Measurements from ENCODE around the gene TRNAU1AP. TPM values are rescaled to one million over a fixed set of nuclear protein-coding genes. Genes with fewer than 3 reads are reported as not detected.
"Not testable (repeated sequence)": the region's sequence is repeated elsewhere in the genome, so short reads cannot be mapped to it uniquely, and the experiment has no call there.

TRNAU1AP gene
- total RNA-seq, 1 donor from 2014 or later: 23.9 TPM

GRCh38 chr1:28579401-28579800, 26.5 kb downstream of the TRNAU1AP start:
- DNase-seq (ENCODE audit: low read depth): no peak
- peak overlapping the region; percentile 97 for H3K4me3 ChIP-seq (ENCODE audit: low read depth, low read length)
- no peak for TF ChIP-seq CTCF (conservative IDR thresholded peaks at IDR 0.05; ENCODE audit: low read depth, low read length)

- H3K4me3 ChIP-seq (ENCODE audit: low read depth, low read length): peak overlapping the region; percentile 97
- no peak for TF ChIP-seq CTCF (conservative IDR thresholded peaks at IDR 0.05; ENCODE audit: low read depth, low read length)
- no peak for DNase-seq (ENCODE audit: low read depth)
Measured at GRCh38 chr1:28580722-28581530, 28.0 kb downstream of the TRNAU1AP start.

GRCh38 chr1:28581531-28582247, 28.8 kb downstream of the TRNAU1AP start:
- DNase-seq (ENCODE audit: low read depth): peak; percentile 41

GRCh38 chr1:28582248-28582615, 29.3 kb downstream of the TRNAU1AP start:
- no peak for DNase-seq (ENCODE audit: low read depth)
- H3K4me3 ChIP-seq (ENCODE audit: low read depth, low read length): peak overlapping the region; percentile 97
- no peak for TF ChIP-seq CTCF (conservative IDR thresholded peaks at IDR 0.05; ENCODE audit: low read depth, low read length)

More at GRCh38 chr1:28581531-28582247, 28.8 kb downstream of the TRNAU1AP start:
- peak; percentile 4 for TF ChIP-seq CTCF (conservative IDR thresholded peaks at IDR 0.05; ENCODE audit: low read depth, low read length)
- H3K4me3 ChIP-seq (ENCODE audit: low read depth, low read length): peak overlapping the region; percentile 97

- not testable (repeated sequence) for H3K4me3 ChIP-seq (ENCODE audit: low read depth, low read length); DNase-seq (ENCODE audit: low read depth)
Measured at GRCh38 chr1:28586585-28587391, 33.9 kb downstream of the TRNAU1AP start.

GRCh38 chr1:28591708-28592320, 38.9 kb downstream of the TRNAU1AP start, which contains the start of gene RAB42:
Gene RAB42 (plus strand): TSS chr1:28592265. CDS start chr1:28592512, 247 bp downstream.
- TF ChIP-seq CTCF (conservative IDR thresholded peaks at IDR 0.05; ENCODE audit: low read depth, low read length): no peak
- H3K4me3 ChIP-seq (ENCODE audit: low read depth, low read length): peak within 1 kb of the TSS; percentile 67
- DNase-seq (ENCODE audit: low read depth): no peak
